GM18951 (cell line): ENCODE measurements around the gene GPR142.

ENCODE experiments used
- POLR2A ChIP-seq: IDR thresholded peaks from 4 replicates; pipeline ENCODE4 v1.6.1; 2011; ENCODE audit warnings: mild to moderate bottlenecking; ENCODE audit not compliant: insufficient read length, insufficient read depth; ENCODE audit errors: extremely low read depth
- in situ Hi-C: fragments of 300-500 bp; cut with MboI; formaldehyde crosslinking; loops from one replicate; pipeline ENCODE4 v1.12.0; 2022; ENCODE audit warnings: low sequenced_read_pairs, mixed read lengths, inconsistent platforms; ENCODE audit not compliant: unreplicated experiment

GPR142 gene

GRCh38 chr17:74336307-74336706 is 31.0 kb upstream of the GPR142 start:
- TF ChIP-seq POLR2A = no peak
- in situ Hi-C loops = no loop called here

- TF ChIP-seq POLR2A = no peak
- in situ Hi-C loops = no loop called here
Observed at GRCh38 chr17:74337834-74338500, 29.3 kb upstream of the GPR142 start.

DNA sequence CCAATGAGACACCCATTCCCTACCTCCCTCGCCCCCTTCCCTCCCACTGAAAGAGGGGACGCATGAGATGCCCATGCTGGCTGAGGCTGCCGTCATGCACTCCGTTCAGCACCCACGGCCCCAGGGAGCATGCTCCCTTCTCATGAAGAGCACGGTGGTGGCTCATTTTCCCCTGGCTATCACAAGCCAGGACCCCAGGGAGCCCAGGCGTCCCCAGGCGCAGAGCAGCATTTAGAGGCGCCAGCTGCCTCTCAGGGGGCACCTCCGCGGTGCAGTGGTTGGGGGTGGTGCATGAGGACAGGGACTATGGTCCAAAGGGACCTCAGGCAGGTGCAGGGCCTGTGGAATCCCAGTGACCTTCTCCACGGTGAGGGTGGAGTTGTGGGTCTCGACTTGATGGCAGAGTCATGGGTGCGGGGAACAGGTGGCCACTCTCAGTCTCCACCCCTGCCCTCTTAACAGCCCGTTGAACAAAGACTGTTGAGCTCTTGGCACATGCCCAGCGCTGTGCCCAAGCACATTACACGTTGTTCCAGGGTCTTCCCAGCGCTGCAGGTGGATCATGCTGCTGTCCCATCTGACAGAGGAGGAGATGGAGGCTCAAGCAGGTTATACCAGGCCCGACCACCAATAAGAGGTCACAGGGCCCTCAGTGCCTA is 27.6 kb upstream of the GPR142 start:
- no peak for TF ChIP-seq POLR2A
- in situ Hi-C loops = no loop called here

GRCh38 chr17:74340470-74341023 is 26.8 kb upstream of the GPR142 start:
- TF ChIP-seq POLR2A = no peak
- in situ Hi-C loops = no loop called here

DNA sequence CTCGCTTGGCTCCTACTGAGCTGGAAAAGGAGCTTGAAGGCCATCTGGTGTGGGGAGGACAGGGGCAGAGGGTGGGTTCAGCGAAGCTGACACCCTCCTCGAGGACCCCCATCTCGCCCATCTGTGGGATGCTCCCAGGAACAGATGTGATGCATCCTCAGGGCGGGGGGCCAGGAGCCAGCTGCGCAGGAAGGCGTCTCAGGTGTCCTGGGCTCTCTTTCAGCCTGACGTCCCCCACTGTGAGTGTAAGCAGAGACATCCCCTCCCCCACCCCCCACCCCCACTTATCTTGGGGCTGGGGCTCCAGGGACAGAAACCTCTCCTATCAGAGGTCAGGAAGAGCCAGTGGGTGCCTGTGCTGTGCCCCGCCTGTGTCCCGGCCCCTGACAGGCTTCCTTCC is 25.1 kb upstream of the GPR142 start:
- no peak for TF ChIP-seq POLR2A
- in situ Hi-C loops = no loop called here

DNA sequence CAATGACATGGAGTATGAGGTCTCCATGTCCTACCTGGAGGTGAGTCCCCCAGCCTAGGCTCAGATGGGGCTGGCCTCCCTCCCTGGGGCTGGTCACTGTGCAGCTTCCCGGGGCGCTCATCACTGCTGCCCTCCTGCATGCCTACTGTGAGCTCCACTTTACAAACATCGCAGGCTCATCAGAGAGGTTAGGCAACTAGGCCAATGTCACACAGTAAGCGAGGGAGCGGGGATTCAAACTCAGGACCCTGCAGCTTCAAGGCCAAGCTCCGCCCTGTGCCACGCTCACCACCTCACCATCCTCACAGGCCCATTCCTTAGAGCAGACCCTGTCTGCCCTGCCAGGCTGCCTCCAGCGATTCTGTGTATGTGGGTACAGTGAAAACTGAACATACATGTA is 24.2 kb upstream of the GPR142 start:
- no peak for TF ChIP-seq POLR2A
- in situ Hi-C loops = no loop called here

- in situ Hi-C loops = no loop called here
- no peak for TF ChIP-seq POLR2A
Observed at GRCh38 chr17:74343526-74344284, 23.6 kb upstream of the GPR142 start.

DNA sequence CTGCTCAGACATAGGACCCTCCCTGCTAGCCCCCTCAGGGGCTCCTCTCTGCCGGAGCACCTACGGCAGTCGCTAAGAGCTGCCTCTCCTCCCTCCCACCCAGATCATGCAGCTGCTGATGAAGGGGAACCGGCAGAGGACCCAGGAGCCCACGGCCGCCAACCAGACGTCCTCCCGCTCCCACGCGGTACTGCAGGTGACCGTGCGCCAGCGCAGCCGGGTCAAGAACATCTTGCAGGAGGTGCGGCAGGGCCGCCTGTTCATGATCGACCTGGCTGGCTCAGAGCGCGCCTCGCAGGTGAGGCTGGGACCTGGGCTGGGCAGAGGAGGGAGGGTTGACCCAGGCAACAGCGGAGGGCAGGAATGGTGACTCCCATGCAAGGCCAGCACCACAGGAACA is 22.6 kb upstream of the GPR142 start:
- in situ Hi-C loops = no loop called here
- no peak for TF ChIP-seq POLR2A

DNA sequence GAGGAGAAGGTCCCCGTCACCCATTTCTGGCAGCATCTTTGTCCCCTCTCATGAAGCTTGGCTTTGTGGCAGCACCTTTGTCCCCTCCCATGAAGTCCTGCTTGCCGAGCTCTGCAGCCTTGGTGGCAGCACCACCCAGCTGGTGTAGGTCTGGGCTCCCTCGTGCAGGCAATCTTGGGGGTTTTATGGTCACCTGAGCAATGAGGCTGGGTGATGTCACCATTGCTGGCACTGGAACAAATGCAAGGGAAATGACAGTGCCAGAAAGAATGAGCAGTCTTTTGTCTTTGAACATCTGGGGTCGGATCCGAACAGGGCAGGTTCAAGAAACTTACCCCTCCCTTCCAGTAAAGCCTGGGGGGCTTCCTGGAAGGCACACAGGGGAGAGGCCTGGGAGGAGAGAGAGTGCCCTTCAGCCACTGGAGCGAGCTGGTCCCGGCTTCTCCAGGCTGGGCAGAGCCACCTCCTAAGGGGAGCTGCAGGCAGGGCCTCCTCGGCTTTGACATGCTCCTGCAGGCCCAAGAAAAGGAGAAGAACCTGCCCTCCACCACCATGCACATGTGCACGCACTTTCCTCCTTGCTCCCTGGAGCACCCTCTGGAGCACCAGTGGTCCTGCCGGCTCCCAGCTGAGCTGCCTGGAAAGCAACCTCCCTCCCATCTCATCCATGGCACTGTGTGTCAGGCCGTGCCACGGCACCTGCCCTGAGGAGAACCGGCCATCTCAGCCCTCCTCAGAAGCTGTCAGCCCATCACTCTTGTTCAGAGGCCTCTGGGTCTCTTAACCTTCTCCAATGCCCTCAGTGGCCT is 21.7 kb upstream of the GPR142 start:
- TF ChIP-seq POLR2A = no peak
- in situ Hi-C loops = no loop called here

GRCh38 chr17:74347646-74348045 is 19.7 kb upstream of the GPR142 start:
- no peak for TF ChIP-seq POLR2A
- in situ Hi-C loops = no loop called here

DNA sequence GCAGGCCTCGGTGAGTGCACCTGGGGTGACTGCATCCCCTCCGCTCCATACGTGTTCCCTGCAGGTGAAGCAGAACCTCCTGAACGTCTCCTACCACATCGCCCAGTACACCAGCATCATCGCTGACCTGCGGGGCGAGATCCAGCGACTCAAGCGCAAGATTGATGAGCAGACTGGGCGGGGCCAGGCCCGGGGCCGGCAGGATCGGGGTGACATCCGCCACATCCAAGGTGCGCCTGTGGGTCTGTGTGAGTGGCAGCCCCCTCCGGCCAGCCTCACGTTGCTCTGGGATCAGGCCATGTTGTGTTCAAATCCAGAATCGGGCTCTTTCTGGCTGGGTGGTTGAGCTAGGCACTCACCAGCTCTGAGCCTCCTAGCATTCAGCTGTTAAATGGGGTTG is 18.2 kb upstream of the GPR142 start:
- in situ Hi-C loops = no loop called here
- no peak for TF ChIP-seq POLR2A

DNA sequence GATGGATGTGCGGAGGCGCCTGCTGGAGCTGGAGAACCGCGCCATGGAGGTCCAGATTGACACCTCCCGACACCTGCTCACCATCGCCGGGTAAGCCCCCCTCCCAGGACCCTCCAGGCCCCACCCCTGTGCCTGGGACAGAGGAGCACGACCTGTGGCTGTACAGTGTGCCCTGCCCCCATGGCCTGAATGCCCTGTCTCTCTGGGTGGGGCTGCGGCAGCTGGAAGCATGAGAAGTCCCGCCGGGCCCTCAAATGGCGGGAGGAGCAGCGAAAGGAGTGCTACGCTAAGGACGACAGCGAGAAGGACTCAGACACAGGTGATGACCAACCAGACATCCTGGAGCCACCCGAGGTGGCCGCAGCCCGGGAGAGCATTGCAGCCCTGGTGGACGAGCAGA is 16.8 kb upstream of the GPR142 start:
- in situ Hi-C loops = no loop called here
- no peak for TF ChIP-seq POLR2A
